ENCODE data around the gene INAFM2. TPM values are rescaled to one million over a fixed set of nuclear protein-coding genes. Genes with fewer than 3 reads are reported as not detected.

The INAFM2 gene
- total and polyA plus RNA-seq, 9 of the 15 experiments (the other 6 are each of a cell fraction or from before 2014, with no cell fraction given), result 11.8 to 43.1 (median 27.2) TPM

DNA sequence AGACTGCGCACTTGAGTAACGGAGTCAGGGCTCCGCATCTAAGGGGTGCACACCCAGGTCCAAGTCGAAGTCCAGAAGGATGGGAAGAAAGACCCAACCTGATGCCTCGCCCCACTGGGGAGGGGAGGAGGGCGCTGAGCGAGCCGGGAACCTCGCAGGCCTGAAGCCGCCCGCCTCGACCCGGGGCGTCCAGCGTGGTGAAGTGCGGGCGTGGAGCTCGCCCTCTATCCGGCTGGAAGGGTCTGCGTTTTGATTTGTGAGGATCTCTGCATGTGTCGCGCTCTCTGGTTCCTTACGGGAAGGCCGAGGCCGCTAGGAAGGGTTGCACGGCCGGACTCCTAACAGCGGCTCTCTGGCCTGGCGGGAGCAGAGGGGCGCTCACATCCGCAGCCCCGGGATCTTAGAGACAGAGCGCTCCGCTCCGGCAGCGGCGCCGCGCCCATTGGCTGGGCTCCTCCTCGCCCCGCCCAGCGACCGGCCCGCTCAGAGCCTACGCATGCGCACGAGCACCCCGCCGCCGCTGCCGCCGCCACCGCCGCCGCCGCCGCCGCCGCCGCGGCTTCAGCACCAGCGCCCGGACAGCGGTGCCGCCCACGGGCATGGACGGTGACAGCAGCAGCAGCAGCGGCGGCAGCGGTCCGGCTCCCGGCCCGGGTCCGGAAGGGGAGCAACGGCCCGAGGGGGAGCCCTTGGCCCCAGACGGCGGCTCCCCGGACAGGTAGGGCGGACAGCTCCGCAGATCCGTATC, 34.4 kb downstream of the INAFM2 start, which contains the start of gene DISP2 (continued):
- TF ChIP-seq, protein P1, sequence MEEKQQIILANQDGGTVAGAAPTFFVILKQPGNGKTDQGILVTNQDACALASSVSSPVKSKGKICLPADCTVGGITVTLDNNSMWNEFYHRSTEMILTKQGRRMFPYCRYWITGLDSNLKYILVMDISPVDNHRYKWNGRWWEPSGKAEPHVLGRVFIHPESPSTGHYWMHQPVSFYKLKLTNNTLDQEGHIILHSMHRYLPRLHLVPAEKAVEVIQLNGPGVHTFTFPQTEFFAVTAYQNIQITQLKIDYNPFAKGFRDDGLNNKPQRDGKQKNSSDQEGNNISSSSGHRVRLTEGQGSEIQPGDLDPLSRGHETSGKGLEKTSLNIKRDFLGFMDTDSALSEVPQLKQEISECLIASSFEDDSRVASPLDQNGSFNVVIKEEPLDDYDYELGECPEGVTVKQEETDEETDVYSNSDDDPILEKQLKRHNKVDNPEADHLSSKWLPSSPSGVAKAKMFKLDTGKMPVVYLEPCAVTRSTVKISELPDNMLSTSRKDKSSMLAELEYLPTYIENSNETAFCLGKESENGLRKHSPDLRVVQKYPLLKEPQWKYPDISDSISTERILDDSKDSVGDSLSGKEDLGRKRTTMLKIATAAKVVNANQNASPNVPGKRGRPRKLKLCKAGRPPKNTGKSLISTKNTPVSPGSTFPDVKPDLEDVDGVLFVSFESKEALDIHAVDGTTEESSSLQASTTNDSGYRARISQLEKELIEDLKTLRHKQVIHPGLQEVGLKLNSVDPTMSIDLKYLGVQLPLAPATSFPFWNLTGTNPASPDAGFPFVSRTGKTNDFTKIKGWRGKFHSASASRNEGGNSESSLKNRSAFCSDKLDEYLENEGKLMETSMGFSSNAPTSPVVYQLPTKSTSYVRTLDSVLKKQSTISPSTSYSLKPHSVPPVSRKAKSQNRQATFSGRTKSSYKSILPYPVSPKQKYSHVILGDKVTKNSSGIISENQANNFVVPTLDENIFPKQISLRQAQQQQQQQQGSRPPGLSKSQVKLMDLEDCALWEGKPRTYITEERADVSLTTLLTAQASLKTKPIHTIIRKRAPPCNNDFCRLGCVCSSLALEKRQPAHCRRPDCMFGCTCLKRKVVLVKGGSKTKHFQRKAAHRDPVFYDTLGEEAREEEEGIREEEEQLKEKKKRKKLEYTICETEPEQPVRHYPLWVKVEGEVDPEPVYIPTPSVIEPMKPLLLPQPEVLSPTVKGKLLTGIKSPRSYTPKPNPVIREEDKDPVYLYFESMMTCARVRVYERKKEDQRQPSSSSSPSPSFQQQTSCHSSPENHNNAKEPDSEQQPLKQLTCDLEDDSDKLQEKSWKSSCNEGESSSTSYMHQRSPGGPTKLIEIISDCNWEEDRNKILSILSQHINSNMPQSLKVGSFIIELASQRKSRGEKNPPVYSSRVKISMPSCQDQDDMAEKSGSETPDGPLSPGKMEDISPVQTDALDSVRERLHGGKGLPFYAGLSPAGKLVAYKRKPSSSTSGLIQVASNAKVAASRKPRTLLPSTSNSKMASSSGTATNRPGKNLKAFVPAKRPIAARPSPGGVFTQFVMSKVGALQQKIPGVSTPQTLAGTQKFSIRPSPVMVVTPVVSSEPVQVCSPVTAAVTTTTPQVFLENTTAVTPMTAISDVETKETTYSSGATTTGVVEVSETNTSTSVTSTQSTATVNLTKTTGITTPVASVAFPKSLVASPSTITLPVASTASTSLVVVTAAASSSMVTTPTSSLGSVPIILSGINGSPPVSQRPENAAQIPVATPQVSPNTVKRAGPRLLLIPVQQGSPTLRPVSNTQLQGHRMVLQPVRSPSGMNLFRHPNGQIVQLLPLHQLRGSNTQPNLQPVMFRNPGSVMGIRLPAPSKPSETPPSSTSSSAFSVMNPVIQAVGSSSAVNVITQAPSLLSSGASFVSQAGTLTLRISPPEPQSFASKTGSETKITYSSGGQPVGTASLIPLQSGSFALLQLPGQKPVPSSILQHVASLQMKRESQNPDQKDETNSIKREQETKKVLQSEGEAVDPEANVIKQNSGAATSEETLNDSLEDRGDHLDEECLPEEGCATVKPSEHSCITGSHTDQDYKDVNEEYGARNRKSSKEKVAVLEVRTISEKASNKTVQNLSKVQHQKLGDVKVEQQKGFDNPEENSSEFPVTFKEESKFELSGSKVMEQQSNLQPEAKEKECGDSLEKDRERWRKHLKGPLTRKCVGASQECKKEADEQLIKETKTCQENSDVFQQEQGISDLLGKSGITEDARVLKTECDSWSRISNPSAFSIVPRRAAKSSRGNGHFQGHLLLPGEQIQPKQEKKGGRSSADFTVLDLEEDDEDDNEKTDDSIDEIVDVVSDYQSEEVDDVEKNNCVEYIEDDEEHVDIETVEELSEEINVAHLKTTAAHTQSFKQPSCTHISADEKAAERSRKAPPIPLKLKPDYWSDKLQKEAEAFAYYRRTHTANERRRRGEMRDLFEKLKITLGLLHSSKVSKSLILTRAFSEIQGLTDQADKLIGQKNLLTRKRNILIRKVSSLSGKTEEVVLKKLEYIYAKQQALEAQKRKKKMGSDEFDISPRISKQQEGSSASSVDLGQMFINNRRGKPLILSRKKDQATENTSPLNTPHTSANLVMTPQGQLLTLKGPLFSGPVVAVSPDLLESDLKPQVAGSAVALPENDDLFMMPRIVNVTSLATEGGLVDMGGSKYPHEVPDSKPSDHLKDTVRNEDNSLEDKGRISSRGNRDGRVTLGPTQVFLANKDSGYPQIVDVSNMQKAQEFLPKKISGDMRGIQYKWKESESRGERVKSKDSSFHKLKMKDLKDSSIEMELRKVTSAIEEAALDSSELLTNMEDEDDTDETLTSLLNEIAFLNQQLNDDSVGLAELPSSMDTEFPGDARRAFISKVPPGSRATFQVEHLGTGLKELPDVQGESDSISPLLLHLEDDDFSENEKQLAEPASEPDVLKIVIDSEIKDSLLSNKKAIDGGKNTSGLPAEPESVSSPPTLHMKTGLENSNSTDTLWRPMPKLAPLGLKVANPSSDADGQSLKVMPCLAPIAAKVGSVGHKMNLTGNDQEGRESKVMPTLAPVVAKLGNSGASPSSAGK (IDR thresholded peaks at IDR 0.05), result peak; percentile 63; the same call in 1 of the 2 replicates

Data from K562 (cell line).